Hematopoietic multipotent progenitor cell treated with erythropoietin and hydrocortisone succinate and interleukin-3 and kit ligand, for 15 days (in vitro differentiated cells): ENCODE data around the gene MRGPRG.

ENCODE experiments used
- DNase-seq: peaks from one replicate; pipeline ENCODE4 v3.0.0-alpha.2; 2015; ENCODE audit warnings: low spot score

MRGPRG gene

GRCh38 chr11:3207526-3208189 is 11.0 kb downstream of the MRGPRG start:
- no peak for DNase-seq

- no peak for DNase-seq
Measured at GRCh38 chr11:3206922-3207204, 11.8 kb downstream of the MRGPRG start.

GRCh38 chr11:3206156-3206921 is 12.3 kb downstream of the MRGPRG start:
- DNase-seq = no peak

GRCh38 chr11:3205261-3206155 is 13.1 kb downstream of the MRGPRG start:
- no peak for DNase-seq

GRCh38 chr11:3204141-3205015 is 14.2 kb downstream of the MRGPRG start:
- DNase-seq = no peak

GRCh38 chr11:3203221-3204043 is 15.2 kb downstream of the MRGPRG start:
- DNase-seq = no peak

GRCh38 chr11:3202759-3203158 is 15.9 kb downstream of the MRGPRG start:
- DNase-seq = no peak

- DNase-seq = no peak
Measured at GRCh38 chr11:3202305-3202704, 16.3 kb downstream of the MRGPRG start.

GRCh38 chr11:3201677-3202181 is 16.9 kb downstream of the MRGPRG start:
- no peak for DNase-seq

GRCh38 chr11:3201112-3201581 is 17.5 kb downstream of the MRGPRG start:
- no peak for DNase-seq

GRCh38 chr11:3200388-3201111 is 18.1 kb downstream of the MRGPRG start:
- DNase-seq = no peak

GRCh38 chr11:3199537-3200295 is 18.9 kb downstream of the MRGPRG start:
- DNase-seq = no peak

GRCh38 chr11:3198815-3199214 is 19.8 kb downstream of the MRGPRG start:
- DNase-seq = no peak

GRCh38 chr11:3197878-3198528 is 20.6 kb downstream of the MRGPRG start:
- DNase-seq = no peak

- DNase-seq = no peak
Measured at GRCh38 chr11:3197044-3197695, 21.4 kb downstream of the MRGPRG start.

GRCh38 chr11:3196161-3197043 is 22.2 kb downstream of the MRGPRG start:
- no peak for DNase-seq
